DOHH2 (cell line): ENCODE data around the gene COG3.

Experiments
- CTCF ChIP-seq: fragments of 200-600 bp; sonication (generic); IDR thresholded peaks from one replicate; pipeline ENCODE4 v1.5.1; 2014; ENCODE audit warnings: antibody characterized with exemption, mild to moderate bottlenecking, low read depth, low read length; ENCODE audit not compliant: poor library complexity, severe bottlenecking
- EZH2phosphoT487 ChIP-seq: fragments of 200-600 bp; sonication (generic); IDR thresholded peaks from 2 replicates; pipeline ENCODE4 v1.6.1; 2017; ENCODE audit warnings: borderline replicate concordance, mild to moderate bottlenecking, antibody characterized with exemption, low read length, moderate library complexity, mixed read lengths

DNA sequence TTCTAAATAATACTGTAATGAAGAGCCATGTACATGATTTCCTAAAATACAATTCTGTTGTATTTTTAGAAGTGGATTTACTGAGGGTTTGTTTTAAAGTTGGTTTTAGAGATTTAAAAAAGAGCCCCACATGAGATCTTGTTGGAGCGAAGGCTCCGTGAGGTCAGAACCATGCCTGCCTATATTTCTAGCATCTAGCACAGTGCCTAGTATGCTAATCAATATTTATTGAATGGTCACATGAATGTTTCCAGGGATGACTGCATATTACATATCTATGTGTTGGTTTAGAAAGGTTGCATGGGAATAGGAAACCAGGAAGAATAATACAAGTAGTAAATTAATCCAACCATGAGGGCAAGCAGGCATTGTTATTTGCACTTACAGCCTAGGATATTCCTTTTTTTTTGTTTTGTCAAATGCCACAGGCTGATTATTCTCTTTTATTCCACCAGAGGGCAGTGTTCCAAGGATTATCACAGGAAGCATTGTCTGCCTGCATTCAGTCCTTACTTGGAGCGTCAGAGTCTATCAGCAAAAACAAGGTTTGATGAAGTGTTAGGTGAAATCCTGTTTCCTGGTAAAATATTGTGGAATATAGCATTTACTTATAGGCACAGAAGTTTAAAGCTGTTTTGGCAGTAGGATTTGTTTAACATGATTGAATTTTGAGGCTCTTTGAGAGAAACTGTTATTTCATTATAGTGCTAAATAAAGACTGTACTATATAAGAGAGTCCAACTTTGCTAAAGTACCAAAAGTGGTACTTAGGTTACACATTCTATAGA, 46.8 kb downstream of the COG3 start:
- peak; percentile 79 for TF ChIP-seq CTCF
- no peak for TF ChIP-seq EZH2phosphoT487
